NCI-H1930 (cell line): Measurements from ENCODE around the gene EEPD1.

ENCODE experiments used
- DNase-seq, 2 experiments: peaks; one replicate each; lab custom pipeline; 2025; lab: John Stamatoyannopoulos, UW

Gene EEPD1

DNA sequence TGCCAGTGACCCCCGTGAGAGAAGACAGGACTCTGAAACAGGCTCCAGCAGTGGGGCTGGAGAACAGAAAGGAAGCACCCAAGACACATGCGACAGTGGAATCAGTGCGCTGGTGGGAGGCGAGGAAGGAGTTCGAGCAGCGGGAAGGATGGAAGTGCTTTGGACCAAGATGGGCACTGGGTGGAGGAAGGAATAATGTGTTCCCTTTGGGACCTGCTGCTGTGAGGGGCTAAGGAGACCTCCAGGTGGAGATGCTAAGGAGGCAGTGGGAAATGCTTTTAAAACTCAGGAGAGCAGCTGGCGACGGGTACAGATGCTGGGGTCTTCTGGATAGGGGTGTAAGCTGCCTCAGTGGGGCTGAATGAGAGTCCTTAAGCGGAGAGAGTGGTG, 126.9 kb downstream of the EEPD1 start:
- no peak for DNase-seq

DNA sequence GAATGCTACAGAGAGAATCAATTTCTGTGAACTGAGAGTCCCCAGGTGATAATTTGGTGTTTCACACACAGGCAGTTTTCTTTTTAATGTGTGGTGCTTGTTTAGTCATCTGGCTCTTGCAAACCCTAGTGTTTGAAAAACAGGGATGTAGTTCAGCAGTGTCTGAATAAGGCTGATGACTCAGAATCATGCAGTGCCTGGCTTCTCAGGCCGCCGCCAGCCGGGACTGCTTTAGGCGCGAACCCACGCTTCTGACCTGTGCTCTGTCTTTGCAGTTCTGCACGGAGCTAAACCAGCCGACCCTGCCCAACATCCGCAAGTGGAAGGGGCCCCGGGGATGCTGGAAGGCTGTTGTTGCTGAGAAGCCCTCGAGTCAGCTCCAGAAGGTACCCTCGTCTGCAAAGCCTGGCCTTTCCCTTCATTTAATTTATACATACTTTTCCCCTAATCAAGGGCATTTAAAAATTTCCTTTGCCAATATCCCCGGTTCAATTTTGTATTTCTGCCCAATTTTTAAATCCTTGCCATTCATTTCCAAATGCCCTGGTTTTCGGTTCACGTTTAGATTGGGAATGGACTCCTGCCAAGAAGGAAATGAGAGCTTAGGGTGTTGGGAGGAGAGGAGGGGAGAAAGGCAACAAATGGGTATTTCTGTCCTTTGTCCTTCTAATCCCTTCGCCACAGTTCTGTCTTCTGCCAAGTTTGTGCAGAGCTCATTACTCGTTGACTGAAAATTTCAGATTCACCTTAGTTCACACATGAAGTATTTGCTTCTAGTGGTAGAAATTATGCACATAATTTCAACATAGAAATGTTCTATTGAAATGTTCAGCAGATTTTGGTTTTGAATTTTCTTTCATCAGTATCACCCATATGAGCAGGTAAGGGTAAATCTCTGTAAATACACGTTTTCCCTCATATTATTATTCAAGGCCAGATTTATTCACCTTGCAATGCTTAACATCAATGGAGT, 128.1 kb downstream of the EEPD1 start:
- DNase-seq = no peak

DNA sequence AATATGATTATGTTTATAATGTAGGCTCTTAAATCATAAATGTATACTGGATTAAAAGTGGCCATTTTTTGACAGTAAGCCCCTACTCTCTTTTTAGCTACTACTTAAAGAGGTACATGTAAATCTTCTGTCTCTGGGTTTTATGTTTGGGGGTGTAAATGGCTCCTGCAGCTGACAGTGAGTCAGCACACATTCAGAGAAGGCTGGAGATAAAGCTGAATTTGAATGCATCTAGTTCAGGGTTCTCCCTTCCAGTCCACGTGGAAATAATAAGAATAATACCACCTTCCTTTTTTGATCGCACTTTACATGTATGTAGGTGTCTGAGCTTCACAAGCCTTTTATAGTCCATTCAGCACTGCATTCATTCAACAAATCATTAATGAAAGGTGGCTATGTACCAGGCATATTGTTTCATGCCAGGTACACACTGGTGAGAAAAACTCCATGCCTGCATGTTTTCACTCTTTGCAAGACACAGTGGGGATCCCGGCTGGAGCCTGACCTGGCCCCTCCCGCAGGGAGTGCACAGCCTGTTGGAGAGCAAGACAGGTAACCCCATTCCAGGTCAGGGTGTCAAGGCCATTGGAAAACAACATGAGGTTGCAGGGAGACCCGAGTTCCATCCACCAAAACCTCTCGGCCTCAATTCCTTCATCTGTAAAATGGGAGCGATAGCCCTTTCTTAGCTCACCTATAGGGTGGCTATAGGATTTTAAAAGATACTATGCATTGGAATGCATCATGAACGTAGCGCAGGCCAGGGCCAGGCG, 129.1 kb downstream of the EEPD1 start:
- DNase-seq = no peak

DNA sequence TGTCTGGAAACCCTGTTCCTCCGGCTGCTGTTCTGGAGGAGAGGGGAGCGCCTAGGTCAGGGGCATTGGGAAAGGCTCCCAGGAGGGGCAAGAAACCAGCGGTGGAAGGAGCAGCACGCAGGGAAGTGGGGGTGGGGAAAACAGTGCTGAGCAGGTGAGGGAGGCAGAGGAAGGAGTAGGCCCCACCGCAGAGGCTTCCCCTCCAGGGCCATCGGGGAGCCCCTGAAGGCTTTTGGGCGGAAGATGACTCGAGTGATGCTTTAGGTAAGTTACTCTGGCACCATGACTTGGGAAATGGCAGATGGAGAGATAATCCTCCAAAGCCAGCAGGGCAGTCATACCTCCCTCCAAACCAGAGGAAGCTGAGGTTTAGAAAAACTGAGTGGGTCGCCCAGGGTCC, 130.1 kb downstream of the EEPD1 start:
- no peak for DNase-seq

DNA sequence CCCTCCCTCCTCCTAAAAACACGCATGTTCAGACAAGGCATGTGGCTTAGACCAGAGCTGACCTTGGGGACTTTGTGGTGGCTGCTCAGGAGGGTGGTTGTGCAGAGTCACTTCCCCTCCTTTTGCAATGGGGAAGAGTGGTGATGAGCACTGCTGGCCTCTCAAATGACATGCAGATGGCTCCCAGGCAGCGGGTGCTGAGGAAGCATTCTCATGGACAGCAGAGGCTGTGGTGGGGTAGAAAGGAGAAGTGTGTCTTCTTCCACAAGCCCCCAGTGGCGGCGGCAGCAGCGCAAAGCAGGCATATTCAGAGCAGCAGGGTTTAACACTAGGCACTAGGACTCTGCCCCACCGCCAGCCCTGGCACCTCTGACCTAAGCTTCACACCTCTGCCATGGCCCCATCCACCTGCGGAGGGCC, 130.7 kb downstream of the EEPD1 start:
- DNase-seq = no peak

DNA sequence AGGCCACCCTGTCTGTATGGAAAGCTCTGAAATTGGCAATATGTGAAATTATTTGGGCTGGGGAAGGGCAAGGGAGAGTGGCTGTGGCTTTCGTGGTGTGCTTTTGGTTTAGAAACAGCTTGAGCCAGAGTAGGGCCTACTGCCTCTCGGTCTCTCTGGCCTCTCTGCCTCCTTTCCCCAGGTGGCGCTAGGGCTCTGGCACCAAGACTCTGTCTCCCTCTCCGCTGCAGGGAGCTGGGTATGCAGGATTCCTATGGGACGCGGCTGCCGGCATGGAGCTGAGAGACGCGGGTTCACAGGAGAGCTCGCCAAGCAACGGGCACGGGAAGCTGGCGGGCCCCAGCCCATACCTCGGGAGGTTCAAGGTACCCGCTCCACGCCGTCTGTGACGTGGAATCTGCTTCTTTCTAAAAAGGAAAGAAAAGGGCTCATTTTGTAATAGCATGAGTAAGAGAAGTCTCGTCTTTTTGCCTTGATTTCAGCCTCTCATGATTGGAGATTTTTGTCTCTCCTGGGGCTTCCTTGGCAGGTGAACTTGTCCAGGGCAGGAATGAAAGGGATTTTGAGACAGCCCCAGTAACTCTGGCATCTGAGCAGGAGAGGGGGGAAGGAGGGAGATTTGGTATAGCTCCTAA, 131.5 kb downstream of the EEPD1 start:
- no peak for DNase-seq

DNA sequence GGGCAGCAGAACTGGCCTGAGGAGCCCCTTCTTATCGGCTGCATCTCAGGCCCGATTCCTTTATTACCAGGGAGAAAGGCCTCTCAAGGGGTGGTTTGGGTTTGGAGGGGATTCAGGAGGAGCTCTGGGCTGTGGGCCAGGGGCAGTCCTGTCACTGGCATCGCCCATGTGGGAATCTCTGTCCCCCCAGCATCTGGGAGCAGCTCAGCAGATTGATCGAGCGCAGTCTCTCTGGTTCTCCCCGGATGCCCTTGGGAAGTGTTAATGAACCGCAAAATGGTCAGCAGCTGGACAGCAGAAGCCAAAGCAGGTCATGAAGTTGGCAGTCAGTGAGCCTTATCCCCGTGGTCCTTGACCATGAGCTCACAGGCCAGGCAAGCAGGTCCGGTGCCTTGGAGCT, 132.2 kb downstream of the EEPD1 start:
- DNase-seq = no peak

DNA sequence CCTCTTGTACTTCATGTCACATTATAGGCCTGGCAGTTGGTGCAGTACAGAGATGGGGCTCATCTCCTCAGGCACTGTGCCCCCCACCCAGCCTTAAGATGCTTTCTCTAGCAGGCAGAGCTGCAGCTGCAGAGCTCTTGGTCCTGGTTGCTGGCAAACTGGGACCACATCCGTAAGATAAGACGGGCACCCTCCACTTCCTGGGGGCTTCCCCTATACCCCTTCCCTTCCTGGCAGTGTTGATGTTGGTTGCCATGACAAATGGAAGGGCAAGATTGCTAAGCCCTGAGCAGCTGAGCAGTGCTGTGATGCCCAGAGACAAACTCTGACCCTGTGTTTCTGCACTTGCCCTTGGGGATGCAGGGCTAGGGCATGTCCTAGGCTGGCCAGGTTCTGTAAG, 133.2 kb downstream of the EEPD1 start:
- no peak for DNase-seq

DNA sequence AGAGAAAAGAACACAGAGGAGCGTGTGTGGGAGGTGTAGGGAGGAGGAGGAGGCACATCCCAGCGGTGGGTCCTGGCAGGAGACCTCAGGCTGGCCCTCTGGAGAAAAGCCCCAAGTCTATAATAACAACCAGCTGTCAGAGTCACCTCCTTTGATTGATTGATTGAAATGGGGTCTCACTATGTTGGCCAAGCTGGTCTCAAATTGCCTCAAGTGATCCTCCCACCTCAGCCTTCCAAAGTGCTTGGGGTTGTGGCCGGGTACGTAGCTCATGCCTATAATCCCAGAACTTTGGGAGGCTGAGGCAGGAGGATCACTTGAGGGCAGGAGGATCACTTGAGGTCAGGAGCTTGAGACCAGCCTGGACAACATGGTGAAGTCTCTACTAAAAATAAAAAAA, 133.6 kb downstream of the EEPD1 start:
- DNase-seq = no peak

DNA sequence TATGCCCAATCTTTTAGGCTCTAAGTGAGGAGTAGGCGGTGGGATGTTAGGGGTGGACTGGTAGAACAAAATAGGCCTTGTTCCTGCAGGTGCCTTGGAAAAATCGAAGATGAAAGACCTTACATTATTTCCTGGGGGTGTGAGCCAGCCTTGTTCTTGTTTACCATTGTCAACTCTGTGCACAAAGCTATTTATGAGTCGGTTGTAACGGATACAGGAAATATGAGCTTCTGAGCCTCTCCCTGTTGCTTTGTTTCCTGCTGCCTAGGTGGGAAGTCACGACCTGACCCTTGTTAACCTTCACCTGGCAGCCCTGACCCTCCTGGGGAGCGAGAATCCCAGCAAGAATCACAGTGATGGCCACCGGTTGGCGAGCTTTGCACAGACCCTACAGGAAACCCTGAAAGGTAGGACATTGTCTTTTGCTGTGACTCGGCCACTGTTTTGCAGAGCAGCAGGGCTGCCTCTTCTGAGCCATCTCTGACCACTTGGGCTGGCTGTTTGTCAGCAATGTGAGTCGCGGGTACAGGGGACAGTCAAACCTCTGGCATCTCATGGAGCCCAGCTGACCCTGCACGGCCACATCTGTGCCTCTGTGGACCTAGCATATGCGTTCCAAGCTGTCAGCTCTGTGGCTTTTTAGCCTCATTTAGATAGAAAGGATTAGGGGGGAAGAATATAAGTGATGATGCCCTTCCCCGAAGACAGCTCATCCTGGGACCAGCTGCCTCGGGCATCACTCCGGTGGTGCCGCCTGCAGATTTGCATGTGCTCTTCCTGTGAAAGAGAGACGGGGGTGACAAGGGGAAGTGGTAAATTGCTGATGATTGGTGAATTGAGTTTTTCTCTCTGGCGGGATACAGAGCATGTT, 134.6 kb downstream of the EEPD1 start:
- DNase-seq = no peak

DNA sequence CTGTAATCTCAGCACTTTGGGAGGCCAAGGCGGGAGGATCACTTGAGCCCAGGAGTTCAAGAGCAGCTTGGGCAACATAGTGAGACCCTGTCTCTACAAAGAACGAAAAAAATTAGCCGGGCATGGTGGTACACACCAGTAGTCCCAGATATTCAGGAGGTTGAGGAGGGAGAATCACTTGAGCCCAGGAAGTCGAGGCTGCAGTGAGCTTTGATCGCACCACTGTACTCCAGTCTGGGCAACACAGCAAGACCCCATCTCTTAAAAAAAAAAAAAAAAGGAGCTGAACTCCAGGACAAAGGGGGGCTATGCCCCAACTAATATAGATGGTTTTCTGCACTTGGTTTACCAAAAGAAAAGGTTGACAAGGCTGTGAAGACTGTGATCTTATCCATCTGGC, 135.4 kb downstream of the EEPD1 start:
- no peak for DNase-seq

DNA sequence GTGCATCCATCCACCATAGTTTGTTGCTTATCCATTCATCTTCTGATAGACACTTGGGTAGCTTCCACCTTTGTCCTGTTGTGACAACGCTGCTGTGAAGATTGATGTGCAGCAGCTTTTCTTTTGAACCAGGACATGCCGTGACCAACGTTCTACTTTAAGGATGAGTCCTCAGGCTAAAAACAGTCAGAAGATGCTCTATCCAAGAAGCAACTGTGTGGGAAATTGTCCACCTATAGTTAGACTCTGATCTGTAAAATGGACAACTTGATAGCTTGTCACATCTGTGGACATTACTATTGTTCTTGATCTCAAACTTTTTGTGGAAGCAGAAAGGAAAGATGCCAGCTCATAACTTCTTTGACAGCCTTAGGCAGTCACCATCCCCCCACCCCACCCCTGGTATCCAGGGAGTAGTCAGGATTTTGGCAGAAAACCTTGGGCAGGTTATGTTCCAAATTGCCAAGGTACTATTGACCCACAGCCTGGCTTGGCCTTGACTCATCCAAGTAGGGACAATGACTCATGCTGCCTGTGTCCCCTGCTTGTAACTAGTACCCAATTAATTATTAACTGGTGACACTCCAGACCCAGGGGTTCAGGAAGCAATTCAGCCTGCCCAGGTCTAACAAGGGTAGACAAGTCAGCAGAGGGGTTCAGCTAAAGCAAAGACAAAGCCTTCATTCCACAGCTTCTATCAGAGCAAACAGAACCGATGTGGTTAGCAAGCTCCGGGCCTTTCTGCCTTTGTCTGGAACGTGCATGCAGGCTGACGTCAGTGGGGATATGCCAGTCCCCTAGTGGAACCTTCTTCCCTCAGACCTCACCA, 137.0 kb downstream of the EEPD1 start:
- no peak for DNase-seq

DNA sequence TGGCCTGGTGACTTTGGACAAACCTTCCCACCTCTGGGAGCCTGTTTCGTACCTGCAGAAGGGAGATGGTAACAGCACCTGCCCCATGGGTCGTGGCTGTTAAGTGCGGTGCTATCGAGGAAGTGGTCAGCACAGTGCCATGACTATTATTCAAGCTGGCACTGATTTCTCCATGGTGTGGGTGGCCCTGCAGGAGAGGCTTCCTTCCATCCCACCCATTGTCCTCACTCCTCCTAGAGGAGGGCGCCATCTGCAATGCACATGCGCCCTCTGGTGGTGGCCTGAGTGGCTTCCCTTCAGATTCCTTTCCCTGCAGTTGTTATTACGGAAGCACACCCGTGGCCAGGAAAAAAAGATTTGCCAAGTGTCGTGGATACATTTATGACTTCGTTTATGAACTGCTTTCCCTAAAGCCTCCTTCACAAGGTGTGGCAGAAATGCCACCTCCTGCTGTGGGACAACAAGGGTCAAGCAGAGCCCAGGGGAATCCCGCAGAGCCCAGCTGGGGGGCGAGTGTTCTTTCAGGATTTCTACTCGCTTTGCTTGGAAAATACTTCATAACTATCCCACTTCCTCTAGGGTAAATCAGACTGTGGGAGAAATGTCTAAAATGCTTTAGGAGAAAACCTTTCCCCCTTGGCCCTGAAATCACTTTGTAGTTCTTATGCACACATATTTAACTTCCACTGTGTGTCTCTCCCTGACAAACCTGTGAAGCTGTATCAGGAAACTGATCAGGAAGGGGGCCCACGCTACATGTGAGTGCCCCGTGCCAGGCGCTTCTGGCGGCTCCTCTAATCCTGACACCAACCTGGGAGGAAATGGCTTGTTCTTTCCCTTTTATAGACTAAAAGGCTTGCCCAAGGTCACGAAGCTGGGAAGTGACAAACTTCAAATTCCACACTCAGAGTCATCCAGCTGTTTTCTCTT, 138.6 kb downstream of the EEPD1 start:
- DNase-seq = peak; percentile 36 to 73

DNA sequence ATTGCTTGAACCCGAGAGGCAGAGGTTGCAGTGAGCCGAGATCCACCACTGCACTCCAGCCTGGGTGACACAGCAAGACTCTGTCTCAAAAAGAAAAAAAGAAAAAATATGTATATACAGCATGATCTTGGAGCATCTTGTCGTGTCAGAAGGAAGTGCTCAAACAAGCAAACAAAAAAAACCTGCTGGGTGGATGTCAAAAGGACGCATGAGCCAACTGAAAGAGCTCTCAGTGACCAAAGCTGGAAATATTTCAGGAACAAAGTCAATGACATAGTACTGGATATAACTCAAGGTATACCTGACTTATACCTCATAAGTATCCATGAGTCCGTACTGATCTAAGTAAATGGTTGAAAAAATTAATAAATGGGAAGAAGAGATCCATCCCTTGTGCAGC, 142.0 kb downstream of the EEPD1 start:
- DNase-seq = no peak

DNA sequence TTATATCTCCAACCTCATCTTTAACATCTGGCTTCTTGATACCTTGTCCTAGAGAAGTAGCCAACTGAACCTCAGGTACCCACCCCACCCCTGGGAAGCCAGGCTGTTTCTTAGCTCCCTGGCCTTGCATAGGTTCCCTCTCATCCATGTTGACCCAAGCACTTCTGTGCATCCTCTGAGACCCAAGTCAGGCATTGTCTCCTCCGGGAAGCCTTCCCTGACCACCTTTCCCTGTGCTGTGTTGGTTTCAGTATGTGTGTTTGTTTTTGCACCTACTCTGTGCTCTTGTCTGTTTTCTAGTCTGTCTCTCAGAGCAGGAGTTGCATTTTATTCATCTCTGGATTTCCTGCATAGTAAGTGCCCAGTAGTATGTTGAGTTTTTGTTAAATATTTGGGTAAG, 143.2 kb downstream of the EEPD1 start:
- no peak for DNase-seq

DNA sequence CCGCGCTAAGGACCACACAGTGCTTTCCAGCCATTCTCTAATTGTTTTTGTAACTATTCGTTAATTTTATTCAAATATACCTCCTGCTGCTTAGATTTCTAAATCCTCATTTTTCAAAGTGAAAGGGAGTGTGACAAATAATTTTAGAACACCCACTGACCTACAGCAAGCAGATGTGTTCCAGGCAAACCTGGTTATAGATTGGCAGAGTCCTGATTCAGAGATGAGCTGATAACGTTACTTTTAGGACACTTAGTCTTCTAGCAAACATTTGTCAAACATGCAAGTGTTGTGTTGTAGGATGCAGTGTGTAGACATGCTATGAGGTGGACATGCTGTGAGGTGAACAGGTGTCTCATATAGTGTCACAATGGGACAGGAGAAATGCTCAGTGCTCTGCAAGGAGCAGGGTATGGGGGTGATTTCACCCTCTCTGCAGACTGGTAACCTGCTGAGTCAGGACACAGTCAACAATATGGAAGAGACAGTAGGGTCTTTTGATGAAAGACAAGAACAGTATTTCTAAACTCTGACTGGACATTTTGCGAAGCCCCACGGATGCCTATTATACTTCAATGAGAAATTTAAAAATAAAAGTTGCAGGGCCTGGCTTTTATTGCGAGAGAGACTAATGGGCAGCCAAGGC, 144.4 kb downstream of the EEPD1 start:
- DNase-seq = no peak

DNA sequence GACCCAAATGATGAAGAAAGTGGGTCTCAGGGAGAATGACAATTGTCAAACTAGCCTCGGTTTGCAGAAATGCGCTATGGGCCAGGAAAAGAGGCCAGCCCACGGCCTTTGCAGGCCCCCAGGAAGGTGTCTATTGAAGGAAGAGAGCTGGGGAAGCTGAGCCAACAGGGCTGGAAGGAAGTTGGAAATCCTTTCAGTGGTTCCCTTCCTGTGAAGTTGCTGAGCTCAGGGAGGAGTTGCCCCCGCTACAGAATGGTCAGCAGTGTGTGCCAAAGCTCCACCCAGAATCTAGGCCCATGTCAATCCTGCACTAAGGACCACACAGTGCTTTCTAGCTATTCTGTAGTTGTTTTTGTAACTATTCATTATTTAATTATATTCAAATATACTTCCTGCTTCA, 145.1 kb downstream of the EEPD1 start:
- DNase-seq = no peak

DNA sequence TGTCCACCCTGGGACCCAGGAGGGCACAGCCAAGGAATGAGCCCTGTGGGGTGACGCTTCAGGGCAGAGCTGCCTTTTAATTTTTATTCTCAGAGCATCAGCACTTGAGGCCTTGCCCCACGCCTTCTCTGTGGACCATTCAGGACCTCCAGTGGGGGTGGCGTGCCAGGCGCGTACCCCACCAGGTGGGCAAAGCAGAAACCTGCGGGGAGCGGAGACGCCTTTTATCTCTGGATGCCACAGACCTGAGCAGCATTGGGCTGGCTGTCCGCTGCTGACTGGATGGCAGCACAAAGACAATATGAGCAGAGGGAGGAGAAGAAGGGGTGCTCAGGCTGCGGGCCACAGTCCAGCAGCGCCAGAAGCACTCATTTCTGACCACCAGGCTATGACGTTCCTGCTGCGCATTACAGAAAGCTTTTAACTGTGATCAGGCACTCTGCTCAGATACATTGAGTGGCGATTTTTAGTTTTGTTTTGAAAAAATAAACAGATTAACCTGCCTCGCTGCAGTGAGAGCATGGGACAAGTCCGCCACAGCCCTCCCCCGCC, 146.2 kb downstream of the EEPD1 start:
- DNase-seq = no peak

DNA sequence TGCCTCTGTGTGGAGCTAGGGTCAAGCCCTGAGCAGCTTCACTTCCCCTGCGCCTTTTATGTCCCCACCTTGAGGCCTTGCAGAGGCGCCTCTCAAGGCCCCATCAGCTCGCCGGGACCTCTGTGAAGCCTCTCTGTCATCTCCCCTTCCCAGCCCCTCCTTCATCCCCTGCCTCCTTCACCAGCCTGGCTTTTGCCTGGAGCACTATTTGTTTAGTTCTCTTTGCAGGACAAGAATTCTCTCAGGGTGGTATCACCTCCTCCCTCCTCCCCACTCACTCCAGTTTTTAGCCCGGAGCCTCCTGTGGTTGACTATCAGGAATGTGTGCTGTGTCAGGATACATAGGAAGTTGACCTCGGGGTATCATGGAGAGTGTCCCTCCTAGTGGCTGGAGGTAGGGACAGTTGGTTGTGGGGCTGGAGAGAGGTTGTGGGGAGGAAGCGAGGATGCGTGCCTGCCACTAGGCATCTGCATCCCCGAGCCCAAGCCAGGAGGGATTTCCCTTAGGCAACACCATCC, 146.8 kb downstream of the EEPD1 start:
- no peak for DNase-seq
